Caco-2 (cell line): ENCODE data around the gene WDR81. TPM values are rescaled to one million over a fixed set of nuclear protein-coding genes. Genes with fewer than 3 reads are reported as not detected.

Experiments used
- BruUV-seq: library from RNA; stranded (reverse); fragments of 400-500 nt; replicated peaks from 2 replicates; lab custom pipeline; 2021; lab: Mats Ljungman, UMichigan
- CTCF ChIA-PET: fragments of 300-600 bp; sonication (Branson Sonifier 250); formaldehyde crosslinking; loops from one replicate; lab custom pipeline; 2022; ENCODE audit warnings: antibody characterized with exemption; lab: Charles Lee
- POLR2A ChIA-PET: fragments of 300-600 bp; sonication (Branson Sonifier 250); formaldehyde crosslinking; loops from one replicate; lab custom pipeline; 2022; ENCODE audit warnings: antibody characterized with exemption; lab: Charles Lee
- DNase-seq, 2 experiments: peaks; one replicate each; pipeline versions ENCODE4 v3.0.0 to v3.0.0-alpha.2; 2020 to 2022
- H3K27me3 ChIP-seq: replicated peaks from 2 replicates; pipeline ENCODE4 v1.6.0; 2011; ENCODE audit warnings: low read length; ENCODE audit not compliant: control insufficient read depth, insufficient read depth
- H3K36me3 ChIP-seq: 2 replicates; pipeline ENCODE4 v1.5.1; 2011; ENCODE audit warnings: low read length; ENCODE audit not compliant: control insufficient read depth, insufficient read depth
- H3K4me1 ChIP-seq: fragments of 250-450 bp; sonication (Bioruptor Pico); 2 replicates; pipeline ENCODE4 v1.5.1; 2020; ENCODE audit warnings: mild to moderate bottlenecking
- H3K4me3 ChIP-seq: 2 replicates; pipeline ENCODE4 v1.5.1; 2011; ENCODE audit warnings: low read depth, mild to moderate bottlenecking, control low read depth, low read length
- H3K9me3 ChIP-seq: fragments of 250-450 bp; sonication (Bioruptor Pico); 2 replicates; pipeline ENCODE4 v1.5.1; 2020; ENCODE audit warnings: mild to moderate bottlenecking, moderate library complexity
- H3K27ac Mint-ChIP-seq: one replicate; pipeline ENCODE4 v1.8.0; 2022; ENCODE audit warnings: mixed read lengths; ENCODE audit not compliant: unreplicated experiment
- H3K27me3 Mint-ChIP-seq: one replicate; pipeline ENCODE4 v1.8.0; 2022; ENCODE audit warnings: mixed read lengths; ENCODE audit not compliant: insufficient read depth, unreplicated experiment
- H3K36me3 Mint-ChIP-seq: one replicate; pipeline ENCODE4 v1.8.0; 2022; ENCODE audit warnings: mild to moderate bottlenecking, mixed read lengths; ENCODE audit not compliant: insufficient read depth, unreplicated experiment
- H3K4me1 Mint-ChIP-seq: one replicate; pipeline ENCODE4 v1.8.0; 2022; ENCODE audit warnings: low read depth, mixed read lengths; ENCODE audit not compliant: unreplicated experiment
- H3K4me3 Mint-ChIP-seq: one replicate; pipeline ENCODE4 v1.8.0; 2022; ENCODE audit warnings: mild to moderate bottlenecking, moderate library complexity, mixed read lengths; ENCODE audit not compliant: unreplicated experiment
- H3K9me3 Mint-ChIP-seq: one replicate; pipeline ENCODE4 v1.8.0; 2022; ENCODE audit warnings: mixed read lengths; ENCODE audit not compliant: unreplicated experiment
- CTCF ChIP-seq, 2 experiments: fragments of 200-600 bp in 1 of 2; IDR thresholded peaks; 1 replicate in 1 of 2; 2 replicates in 1 of 2; pipeline versions ENCODE4 v1.5.1 to v1.8.0; 2011 to 2022; ENCODE audit warnings: antibody characterized with exemption in 1 of 2, control low read depth in 1 of 2, inconsistent platforms in 1 of 2, low read depth in 1 of 2, low read length in 1 of 2, mild to moderate bottlenecking in 1 of 2, moderate library complexity in 1 of 2; ENCODE audit not compliant: insufficient read depth in 1 of 2, severe bottlenecking in 1 of 2, unreplicated experiment in 1 of 2
- intact Hi-C: fragments of 100-400 bp; cut with micrococcal nuclease; formaldehyde crosslinking; loops from one replicate; pipeline ENCODE4 v1.10.0; 2022; ENCODE audit not compliant: unreplicated experiment
- total RNA-seq: library from RNA; stranded (reverse); gene quantifications from 2 replicates; pipeline ENCODE4 v1.2.3, GENCODE V29; 2022

WDR81 gene
- total RNA-seq, 1 experiment from 2014 or later: 26.6 TPM

GRCh38 chr17:1729966-1730325 lies 5.4 kb downstream of the WDR81 start:
- no peak for DNase-seq
- CTCF ChIA-PET: interaction anchor here (0.5 kb wide), 1 partner anchor 99 kb away, joined by 4 read pairs; no protein-coding TSS in a partner anchor
- Mint-ChIP-seq H3K4me3 (no peak overlapping the region), H3K27me3 (no peaks in the 10 kb centered on the region), H3K27ac (no peak overlapping the region), H3K4me1 (no peaks in the 10 kb centered on the region), H3K36me3 (peaks cover 23% of the 10 kb centered on the region), H3K9me3 (no peaks in the 10 kb centered on the region)
- Histone ChIP-seq H3K9me3 (no peaks in the 10 kb centered on the region), H3K4me1 (no peaks in the 10 kb centered on the region; the same call in 1 of the 2 replicates), H3K4me3 (no peak overlapping the region), H3K27me3 (no peaks in the 10 kb centered on the region), H3K36me3 (peaks cover 2% of the 10 kb centered on the region; the same call in 1 of the 2 replicates)
- no TSS peak for BruUV-seq
- no peak for TF ChIP-seq CTCF (IDR thresholded peaks at IDR 0.05; ENCODE audit: insufficient read depth in 1 of 2, low read depth in 1 of 2, low read length in 1 of 2, severe bottlenecking in 1 of 2, unreplicated experiment in 1 of 2)
- intact Hi-C loops: no loop called here
- POLR2A ChIA-PET: interaction anchor here (0.9 kb wide), 1 partner anchor 40 kb away, joined by 5 read pairs; no protein-coding TSS in a partner anchor

GRCh38 chr17:1730326-1731193 lies 6.1 kb downstream of the WDR81 start:
- BruUV-seq: no TSS peak
- no peak overlapping the region for H3K4me3 Mint-ChIP-seq
- ChIA-PET POLR2A (interaction anchor here (0.9 to 2.0 kb wide), 2 partner anchors 14 to 40 kb away, joined by 5 to 15 read pairs; no protein-coding TSS in a partner anchor), CTCF (interaction anchor here (0.5 kb wide), 1 partner anchor 100 kb away, joined by 4 read pairs; no protein-coding TSS in a partner anchor)
- H3K4me1 ChIP-seq: peaks cover 2% of the 10 kb centered on the region
- no peaks in the 10 kb centered on the region for H3K9me3 ChIP-seq
- peaks cover 1% of the 10 kb centered on the region for H3K4me1 Mint-ChIP-seq
- intact Hi-C loops: no loop called here
- H3K36me3 Mint-ChIP-seq: peaks cover 24% of the 10 kb centered on the region
- H3K4me3 ChIP-seq: no peak overlapping the region
- peaks cover 2% of the 10 kb centered on the region; the same call in 1 of the 2 replicates for H3K36me3 ChIP-seq
- no peak overlapping the region for H3K27ac Mint-ChIP-seq
- no peaks in the 10 kb centered on the region for H3K27me3 ChIP-seq
- no peaks in the 10 kb centered on the region for H3K9me3 Mint-ChIP-seq
- no peaks in the 10 kb centered on the region for H3K27me3 Mint-ChIP-seq
- DNase-seq: no peak
- no peak for TF ChIP-seq CTCF (IDR thresholded peaks at IDR 0.05; ENCODE audit: insufficient read depth in 1 of 2, low read depth in 1 of 2, low read length in 1 of 2, severe bottlenecking in 1 of 2, unreplicated experiment in 1 of 2)

- H3K27me3 Mint-ChIP-seq: no peaks in the 10 kb centered on the region
- CTCF ChIA-PET: no interaction called here
- intact Hi-C loops: no loop called here
- Histone ChIP-seq H3K4me1 (peaks cover 8% of the 10 kb centered on the region), H3K36me3 (peaks cover 2% of the 10 kb centered on the region; the same call in 1 of the 2 replicates), H3K4me3 (no peak overlapping the region), H3K27me3 (no peaks in the 10 kb centered on the region), H3K9me3 (no peaks in the 10 kb centered on the region)
- no TSS peak for BruUV-seq
- no peak overlapping the region for H3K4me3 Mint-ChIP-seq
- no peak for TF ChIP-seq CTCF (IDR thresholded peaks at IDR 0.05; ENCODE audit: insufficient read depth in 1 of 2, low read depth in 1 of 2, low read length in 1 of 2, severe bottlenecking in 1 of 2, unreplicated experiment in 1 of 2)
- H3K9me3 Mint-ChIP-seq: no peaks in the 10 kb centered on the region
- H3K4me1 Mint-ChIP-seq: peaks cover 7% of the 10 kb centered on the region
- peaks cover 24% of the 10 kb centered on the region for H3K36me3 Mint-ChIP-seq
- POLR2A ChIA-PET: interaction anchor here (2.0 kb wide), 1 partner anchor 14 kb away, joined by 15 read pairs; no protein-coding TSS in a partner anchor
- H3K27ac Mint-ChIP-seq: no peak overlapping the region
- DNase-seq: no peak
These were observed 6.6 kb downstream of the WDR81 start for GRCh38 chr17:1731194-1731506.
